ENCODE data around the gene LEF1. TPM values are rescaled to one million over a fixed set of nuclear protein-coding genes. Genes with fewer than 3 reads are reported as not detected.
A peak's percentile ranks its signal among the peaks of the same experiment; 100 is the strongest.
"Not testable (repeated sequence)": the region's sequence is repeated elsewhere in the genome, so short reads cannot be mapped to it uniquely, and the experiment has no call there.

Gene LEF1
- total RNA-seq, 2 experiments from 2014 or later = 205 to 246 TPM

GRCh38 chr4:108058685-108059440 lies 109.9 kb downstream of the LEF1 start:
- ChIA-PET CTCF (interaction anchor here (0.7 to 2.5 kb wide), 8 partner anchors 9 to 454 kb away, joined by 3 to 11 read pairs (median 4); no protein-coding TSS in a partner anchor), POLR2A (interaction anchor here (2.3 kb wide), 1 partner anchor 12 kb away, joined by 9 read pairs; no protein-coding TSS in a partner anchor)
- peaks cover 30% of the 10 kb centered on the region for H3K4me1 Mint-ChIP-seq (ENCODE audit: low read depth)
- no peak for ATAC-seq
- H3K27me3 Mint-ChIP-seq (ENCODE audit: low read depth) = no peaks in the 10 kb centered on the region
- peaks cover 52% of the 10 kb centered on the region for H3K36me3 Mint-ChIP-seq (ENCODE audit: low read depth)
- no peaks in the 10 kb centered on the region for H3K9me3 Mint-ChIP-seq (ENCODE audit: insufficient read depth)
- no peak overlapping the region for H3K4me3 Mint-ChIP-seq
- H3K27ac Mint-ChIP-seq = no peak overlapping the region
- DNase-seq = no peak

GRCh38 chr4:108056418-108056817 lies 112.3 kb downstream of the LEF1 start:
- no peak overlapping the region for H3K4me3 Mint-ChIP-seq
- DNase-seq = no peak
- ChIA-PET POLR2A (interaction anchor here (0.6 kb wide), 1 partner anchor 428 kb away, joined by 3 read pairs; no protein-coding TSS in a partner anchor), CTCF (interaction anchor here (1.4 to 5.7 kb wide), 4 partner anchors 11 to 38 kb away, joined by 3 to 43 read pairs (median 12); no protein-coding TSS in a partner anchor)
- H3K27ac Mint-ChIP-seq = no peak overlapping the region
- no peaks in the 10 kb centered on the region for H3K9me3 Mint-ChIP-seq (ENCODE audit: insufficient read depth)
- no peak for ATAC-seq
- H3K27me3 Mint-ChIP-seq (ENCODE audit: low read depth) = no peaks in the 10 kb centered on the region
- H3K4me1 Mint-ChIP-seq (ENCODE audit: low read depth) = peaks cover 47% of the 10 kb centered on the region
- H3K36me3 Mint-ChIP-seq (ENCODE audit: low read depth) = peaks cover 60% of the 10 kb centered on the region

GRCh38 chr4:108055787-108056186 lies 112.9 kb downstream of the LEF1 start:
- no peaks in the 10 kb centered on the region for H3K9me3 Mint-ChIP-seq (ENCODE audit: insufficient read depth)
- POLR2A ChIA-PET = interaction anchor here (0.6 kb wide), 1 partner anchor 429 kb away, joined by 3 read pairs; no protein-coding TSS in a partner anchor
- no peak overlapping the region for H3K4me3 Mint-ChIP-seq
- H3K36me3 Mint-ChIP-seq (ENCODE audit: low read depth) = peaks cover 62% of the 10 kb centered on the region
- no peak overlapping the region for H3K27ac Mint-ChIP-seq
- DNase-seq (no peak), ATAC-seq (no peak)
- H3K4me1 Mint-ChIP-seq (ENCODE audit: low read depth) = peaks cover 54% of the 10 kb centered on the region
- no peaks in the 10 kb centered on the region for H3K27me3 Mint-ChIP-seq (ENCODE audit: low read depth)
- CTCF ChIA-PET = interaction anchor here (0.7 to 5.7 kb wide), 5 partner anchors 11 to 37 kb away, joined by 3 to 43 read pairs (median 9); no protein-coding TSS in a partner anchor

- peaks cover 65% of the 10 kb centered on the region for H3K36me3 Mint-ChIP-seq (ENCODE audit: low read depth)
- H3K27me3 Mint-ChIP-seq (ENCODE audit: low read depth) = no peaks in the 10 kb centered on the region
- ATAC-seq (no peak), DNase-seq (no peak)
- ChIA-PET CTCF (interaction anchor here (1.0 to 5.7 kb wide), 4 partner anchors 14 to 35 kb away, joined by 3 to 43 read pairs (median 12); no protein-coding TSS in a partner anchor), POLR2A (interaction anchor here (1.6 kb wide), 1 partner anchor 13 kb away, joined by 11 read pairs; no protein-coding TSS in a partner anchor)
- peaks cover 70% of the 10 kb centered on the region for H3K4me1 Mint-ChIP-seq (ENCODE audit: low read depth)
- no peaks in the 10 kb centered on the region for H3K9me3 Mint-ChIP-seq (ENCODE audit: insufficient read depth)
- peak overlapping the region; percentile 53 for H3K27ac Mint-ChIP-seq
- no peak overlapping the region for H3K4me3 Mint-ChIP-seq
Measured at GRCh38 chr4:108054025-108054638, 114.6 kb downstream of the LEF1 start.

DNA sequence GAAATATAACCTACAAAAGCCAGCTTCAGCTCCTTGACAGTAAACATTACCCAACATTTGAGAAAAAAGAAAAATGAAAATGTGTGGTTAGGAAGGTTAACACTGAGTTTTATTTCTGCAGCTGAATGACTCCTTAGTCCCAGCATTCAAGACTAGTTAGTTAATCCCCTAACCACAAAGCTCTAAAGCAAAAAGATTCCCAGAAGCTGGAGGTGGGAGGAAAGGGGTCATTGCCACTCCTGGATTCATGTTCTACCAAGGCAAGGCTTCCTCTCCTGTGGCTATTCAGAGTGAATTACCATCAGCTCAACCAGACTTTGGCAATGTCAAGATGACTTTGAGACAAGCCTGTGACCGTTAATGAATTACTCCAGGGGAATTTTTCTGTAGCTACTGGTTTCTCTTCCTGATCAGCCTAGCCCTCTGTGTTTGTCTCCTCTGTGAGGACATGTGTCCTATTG lies 115.5 kb downstream of the LEF1 start:
- DNase-seq (no peak), ATAC-seq (no peak)
- Mint-ChIP-seq H3K27ac (peak overlapping the region; percentile 76), H3K27me3 (ENCODE audit: low read depth) (no peaks in the 10 kb centered on the region), H3K36me3 (ENCODE audit: low read depth) (peaks cover 74% of the 10 kb centered on the region), H3K4me3 (no peak overlapping the region), H3K4me1 (ENCODE audit: low read depth) (peaks cover 79% of the 10 kb centered on the region), H3K9me3 (ENCODE audit: insufficient read depth) (no peaks in the 10 kb centered on the region)
- CTCF ChIA-PET = interaction anchor here (1.0 to 5.7 kb wide), 5 partner anchors 14 to 102 kb away, joined by 3 to 43 read pairs (median 9); no protein-coding TSS in a partner anchor
- POLR2A ChIA-PET = interaction anchor here (1.6 kb wide), 1 partner anchor 14 kb away, joined by 11 read pairs; no protein-coding TSS in a partner anchor

DNA sequence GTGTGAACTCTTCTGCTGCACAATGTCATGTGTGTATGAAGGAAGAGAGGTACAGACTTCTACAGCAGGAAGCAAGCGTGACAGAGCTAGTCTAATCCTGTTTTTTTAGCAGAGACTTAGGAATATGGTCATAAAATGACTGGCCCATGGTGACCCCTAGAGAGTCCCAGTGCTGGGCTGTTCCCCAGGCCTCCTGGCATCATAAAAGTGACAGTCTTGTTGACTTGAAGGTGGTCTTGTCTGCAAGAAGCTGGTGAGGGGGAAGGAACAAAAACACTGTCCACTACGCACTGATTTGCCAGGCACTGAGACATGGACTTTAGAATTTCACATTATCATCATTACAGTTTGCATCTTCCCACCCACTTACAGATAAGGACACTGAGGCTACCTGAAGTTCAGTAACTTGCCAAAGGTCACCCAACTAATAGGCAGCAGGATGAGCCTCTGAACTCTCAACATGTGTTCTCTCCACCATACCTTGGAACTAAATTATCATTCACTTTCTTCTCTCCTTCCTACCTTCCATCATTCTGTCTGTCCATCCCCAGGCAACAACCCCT lies 116.1 kb downstream of the LEF1 start:
- Mint-ChIP-seq H3K4me1 (ENCODE audit: low read depth) (peaks cover 81% of the 10 kb centered on the region), H3K36me3 (ENCODE audit: low read depth) (peaks cover 78% of the 10 kb centered on the region), H3K27ac (peak overlapping the region; percentile 76), H3K9me3 (ENCODE audit: insufficient read depth) (no peaks in the 10 kb centered on the region), H3K27me3 (ENCODE audit: low read depth) (no peaks in the 10 kb centered on the region), H3K4me3 (no peak overlapping the region)
- ChIA-PET POLR2A (interaction anchor here (1.6 kb wide), 1 partner anchor 15 kb away, joined by 11 read pairs; no protein-coding TSS in a partner anchor), CTCF (interaction anchor here (1.0 to 5.7 kb wide), 5 partner anchors 15 to 102 kb away, joined by 3 to 43 read pairs (median 9); no protein-coding TSS in a partner anchor)
- no peak for DNase-seq
- no peak for ATAC-seq

GRCh38 chr4:108051343-108051742 lies 117.4 kb downstream of the LEF1 start:
- H3K27ac Mint-ChIP-seq = peak overlapping the region; percentile 95
- ChIA-PET POLR2A (no interaction called here), CTCF (interaction anchor here (5.7 kb wide), 1 partner anchor 20 kb away, joined by 43 read pairs; no protein-coding TSS in a partner anchor)
- H3K36me3 Mint-ChIP-seq (ENCODE audit: low read depth) = peaks cover 81% of the 10 kb centered on the region
- no peaks in the 10 kb centered on the region for H3K9me3 Mint-ChIP-seq (ENCODE audit: insufficient read depth)
- DNase-seq = no peak
- H3K4me1 Mint-ChIP-seq (ENCODE audit: low read depth) = peaks cover 77% of the 10 kb centered on the region
- peak; percentile 34 for ATAC-seq
- H3K4me3 Mint-ChIP-seq = no peak overlapping the region
- H3K27me3 Mint-ChIP-seq (ENCODE audit: low read depth) = no peaks in the 10 kb centered on the region

DNA sequence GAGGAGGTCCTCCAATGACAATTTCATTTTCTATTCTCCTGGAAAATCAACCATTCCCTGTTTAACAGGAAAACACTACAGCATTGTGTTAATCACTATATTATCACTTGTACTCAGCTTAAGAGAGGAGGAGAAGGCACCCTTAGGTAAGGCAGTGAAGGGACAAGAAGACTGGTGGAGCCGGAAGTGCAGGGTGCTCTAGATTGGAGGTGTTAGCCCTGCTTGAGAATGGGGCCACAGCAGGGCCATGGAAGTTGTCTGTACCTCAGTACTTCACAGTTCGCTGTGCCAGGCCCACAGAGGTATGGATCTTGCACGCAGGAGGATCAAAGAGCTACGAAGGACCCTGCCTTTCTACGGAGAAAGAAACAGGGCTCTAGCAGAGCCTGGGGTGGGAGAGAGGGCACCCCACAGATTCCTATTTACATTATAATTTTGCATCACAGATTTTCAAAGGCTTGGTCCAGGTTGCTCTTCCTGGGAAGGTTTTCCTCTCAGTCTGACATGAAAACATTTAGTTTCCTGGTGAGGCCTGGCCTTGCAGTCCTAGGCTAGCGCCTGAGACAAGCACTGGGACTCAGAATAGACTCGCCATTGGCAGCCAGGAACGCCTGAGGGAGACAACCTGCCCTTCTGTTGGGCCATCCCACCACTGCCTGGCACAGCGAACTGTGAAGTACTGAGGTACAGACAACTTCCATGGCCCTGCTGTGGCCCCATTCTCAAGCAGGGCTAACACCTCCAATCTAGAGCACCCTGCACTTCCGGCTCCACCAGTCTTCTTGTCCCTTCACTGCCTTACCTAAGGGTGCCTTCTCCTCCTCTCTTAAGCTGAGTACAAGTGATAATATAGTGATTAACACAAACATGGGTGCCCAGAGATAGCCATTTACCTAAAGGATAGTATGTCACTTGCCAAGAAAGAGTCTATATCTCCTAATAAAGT lies 118.3 kb downstream of the LEF1 start:
- H3K9me3 Mint-ChIP-seq (ENCODE audit: insufficient read depth); H3K27me3 Mint-ChIP-seq (ENCODE audit: low read depth); POLR2A ChIA-PET; DNase-seq: not testable (repeated sequence)
- peaks cover 80% of the 10 kb centered on the region for H3K36me3 Mint-ChIP-seq (ENCODE audit: low read depth)
- peaks cover 78% of the 10 kb centered on the region for H3K4me1 Mint-ChIP-seq (ENCODE audit: low read depth)
- H3K4me3 Mint-ChIP-seq = peak overlapping the region; percentile 81
- CTCF ChIA-PET = interaction anchor here (1.0 to 5.7 kb wide), 4 partner anchors 9 to 522 kb away, joined by 3 to 43 read pairs (median 4); no protein-coding TSS in a partner anchor
- peak overlapping the region; percentile 95 for H3K27ac Mint-ChIP-seq
- peak; percentile 68 for ATAC-seq

GRCh38 chr4:108049406-108049805 lies 119.3 kb downstream of the LEF1 start:
- Mint-ChIP-seq H3K27ac (peak overlapping the region; percentile 95), H3K9me3 (ENCODE audit: insufficient read depth) (no peaks in the 10 kb centered on the region), H3K36me3 (ENCODE audit: low read depth) (peaks cover 85% of the 10 kb centered on the region), H3K4me3 (peak overlapping the region; percentile 81), H3K4me1 (ENCODE audit: low read depth) (peaks cover 84% of the 10 kb centered on the region), H3K27me3 (ENCODE audit: low read depth) (no peaks in the 10 kb centered on the region)
- ChIA-PET CTCF (interaction anchor here (1.0 to 1.5 kb wide), 3 partner anchors 10 to 523 kb away, joined by 3 to 4 read pairs (median 4); no protein-coding TSS in a partner anchor), POLR2A (no interaction called here)
- DNase-seq (peak; percentile 57), ATAC-seq (peak; percentile 57)

DNA sequence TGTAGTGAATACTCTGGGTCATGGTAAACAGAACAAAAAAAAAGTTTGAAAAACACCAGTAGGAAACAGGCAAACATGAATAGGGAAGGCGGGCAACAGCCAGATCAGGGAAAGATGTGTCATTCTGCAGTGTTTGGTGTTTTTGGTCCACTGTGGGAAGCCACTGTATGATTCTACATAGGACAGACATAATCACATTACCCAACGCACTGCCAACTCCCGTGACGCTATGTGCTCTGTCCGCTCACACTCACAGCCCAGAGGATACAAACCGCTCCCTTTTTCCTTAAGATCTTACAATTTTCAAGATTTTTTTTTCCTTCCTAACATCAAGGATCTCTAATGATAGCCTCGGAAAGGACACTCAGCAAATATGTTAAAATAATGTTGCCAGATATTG lies 119.7 kb downstream of the LEF1 start:
- DNase-seq (no peak), ATAC-seq (no peak)
- no peaks in the 10 kb centered on the region for H3K9me3 Mint-ChIP-seq (ENCODE audit: insufficient read depth)
- ChIA-PET POLR2A (no interaction called here), CTCF (interaction anchor here (1.4 to 1.5 kb wide), 2 partner anchors 10 to 19 kb away, joined by 4 read pairs; no protein-coding TSS in a partner anchor)
- peak overlapping the region; percentile 81 for H3K4me3 Mint-ChIP-seq
- peak overlapping the region; percentile 95 for H3K27ac Mint-ChIP-seq
- H3K4me1 Mint-ChIP-seq (ENCODE audit: low read depth) = peaks cover 83% of the 10 kb centered on the region
- H3K27me3 Mint-ChIP-seq (ENCODE audit: low read depth) = no peaks in the 10 kb centered on the region
- H3K36me3 Mint-ChIP-seq (ENCODE audit: low read depth) = peaks cover 84% of the 10 kb centered on the region

Measured in activated CD8-positive, alpha-beta T cell treated with anti-CD3 and anti-CD28 coated beads, Interleukin-2, amount 10 ng/mL, durations not matched to agents 7 days and 5 days (primary cell).